ENCODE results near the gene UBE2I. TPM values are rescaled to one million over a fixed set of nuclear protein-coding genes. Genes with fewer than 3 reads are reported as not detected.

UBE2I gene
- total RNA-seq, 1 experiment from 2014 or later = 71.3 TPM

- intact Hi-C loops (cut with micrococcal nuclease) = no loop called here
- H4K20me1 ChIP-seq (ENCODE audit: low read length) = no peaks in the 10 kb centered on the region
- H2AFZ ChIP-seq (ENCODE audit: low read length) = peak overlapping the region; percentile 76
- H3K4me1 ChIP-seq (ENCODE audit: insufficient read depth, low read length) = no peaks in the 10 kb centered on the region; the same call in 1 of the 2 replicates
- H3F3A ChIP-seq (ENCODE audit: low read length, unreplicated experiment) = no peaks in the 10 kb centered on the region
- ChIA-PET POLR2A (ENCODE audit: unreplicated experiment) (interaction anchor here (0.5 to 0.8 kb wide), 5 partner anchors 13 to 635 kb away, joined by 9 to 20 read pairs (median 12); partner anchors contain the start of genes CHTF18 and RPUSD1), CTCF (interaction anchor here (0.6 to 1.0 kb wide), 6 partner anchors 9 to 1677 kb away, joined by 3 to 8 read pairs (median 4); partner anchors contain the start of genes BAIAP3, CCDC154 and TNFRSF12A)
- H3K4me3 ChIP-seq (ENCODE audit: low read length) = peak overlapping the region; percentile 87
- no peaks in the 10 kb centered on the region for H3K79me2 ChIP-seq (ENCODE audit: low read length)
- BruUV-seq (replicated peaks) = no TSS peak
- H3K36me3 ChIP-seq (ENCODE audit: low read depth, low read length) = no peaks in the 10 kb centered on the region
- ATAC-seq (peak; percentile 97), DNase-seq (peak; percentile 94)
- H3K9ac ChIP-seq (ENCODE audit: low read length) = peak overlapping the region; percentile 40; the same call in 1 of the 2 replicates
- no peaks in the 10 kb centered on the region for H3K9me2 ChIP-seq (replicated peaks; ENCODE audit: low read length)
- no peaks in the 10 kb centered on the region for H3K27me3 ChIP-seq (ENCODE audit: low read length)
- H3K9me3 ChIP-seq (ENCODE audit: low read length) = no peaks in the 10 kb centered on the region
- peak overlapping the region; percentile 100 for H3K4me2 ChIP-seq (ENCODE audit: low read length)
- TF ChIP-seq CTCF (conservative IDR thresholded peaks at IDR 0.05; ENCODE audit: low read depth, low read length) (no peak), EZH2 (IDR thresholded peaks at IDR 0.05; ENCODE audit: low read length, unreplicated experiment) (no peak), EZH2phosphoT487 (IDR thresholded peaks at IDR 0.05; ENCODE audit: borderline replicate concordance, low read length) (no peak)
- H3K27ac ChIP-seq (ENCODE audit: low read length) = no peak overlapping the region
Observed at GRCh38 chr16:1342526-1343427, 33.3 kb downstream of the UBE2I start.

- Histone ChIP-seq H3K36me3 (ENCODE audit: low read depth, low read length) (no peaks in the 10 kb centered on the region), H3K27me3 (ENCODE audit: low read length) (no peaks in the 10 kb centered on the region), H3K9me2 (replicated peaks; ENCODE audit: low read length) (no peaks in the 10 kb centered on the region), H3K79me2 (ENCODE audit: low read length) (no peaks in the 10 kb centered on the region), H3K4me1 (ENCODE audit: insufficient read depth, low read length) (no peaks in the 10 kb centered on the region; the same call in 1 of the 2 replicates), H3K9ac (ENCODE audit: low read length) (peak overlapping the region; percentile 40), H4K20me1 (ENCODE audit: low read length) (no peaks in the 10 kb centered on the region), H3K9me3 (ENCODE audit: low read length) (no peaks in the 10 kb centered on the region), H3K4me2 (ENCODE audit: low read length) (peak overlapping the region; percentile 100), H3K4me3 (ENCODE audit: low read length) (peak overlapping the region; percentile 87), H3K27ac (ENCODE audit: low read length) (no peak overlapping the region), H3F3A (ENCODE audit: low read length, unreplicated experiment) (no peaks in the 10 kb centered on the region), H2AFZ (ENCODE audit: low read length) (peak overlapping the region; percentile 76)
- no peak for TF ChIP-seq EZH2phosphoT487 (IDR thresholded peaks at IDR 0.05; ENCODE audit: borderline replicate concordance, low read length)
- TF ChIP-seq EZH2 (IDR thresholded peaks at IDR 0.05; ENCODE audit: low read length, unreplicated experiment) = no peak
- no peak for TF ChIP-seq CTCF (conservative IDR thresholded peaks at IDR 0.05; ENCODE audit: low read depth, low read length)
- intact Hi-C loops (cut with micrococcal nuclease) = no loop called here
- ATAC-seq (peak; percentile 15), DNase-seq (no peak)
- BruUV-seq (replicated peaks) = TSS peak; percentile 10
- POLR2A ChIA-PET (ENCODE audit: unreplicated experiment) = interaction anchor here (0.5 kb wide), 1 partner anchor 555 kb away, joined by 9 read pairs; the partner anchor contains the start of genes CHTF18 and RPUSD1
- CTCF ChIA-PET = interaction anchor here (0.6 to 1.0 kb wide), 2 partner anchors 10 to 25 kb away, joined by 3 read pairs; partner anchors contain the start of gene BAIAP3
Observed at GRCh38 chr16:1343428-1344242, 34.2 kb downstream of the UBE2I start.

Data from PC-3 (cell line).